WI38 (cell line): Measurements from ENCODE around the gene DUSP8.
"Not testable (repeated sequence)": the region's sequence is repeated elsewhere in the genome, so short reads cannot be mapped to it uniquely, and the experiment has no call there.

Source experiments
- H3K4me3 ChIP-seq: 2 replicates; pipeline ENCODE4 v1.5.1; 2011; ENCODE audit warnings: low read depth, mild to moderate bottlenecking, control low read depth, low read length
- TF ChIP-seq, protein P1 (sequence below): IDR thresholded peaks from 2 replicates; pipeline ENCODE4 v1.5.1; 2012; ENCODE audit warnings: low read depth, mild to moderate bottlenecking, control low read depth, low read length

Gene DUSP8

DNA sequence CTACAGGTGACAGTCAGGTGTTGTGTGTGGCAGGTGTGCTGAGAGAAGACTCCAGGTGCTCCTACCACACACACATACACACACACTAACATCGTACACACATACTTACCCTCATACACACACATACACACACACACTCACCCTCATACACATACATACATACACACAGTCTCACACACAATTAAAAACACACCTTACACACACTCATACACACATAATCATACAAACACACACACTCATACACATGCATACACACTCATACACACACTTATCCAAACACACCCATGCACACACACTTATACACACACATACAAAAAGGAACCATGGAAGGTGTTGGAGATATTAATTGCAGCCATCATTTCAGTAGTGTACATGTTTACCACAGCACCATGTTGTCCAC lies 31.6 kb upstream of the DUSP8 start:
- no peak overlapping the region for H3K4me3 ChIP-seq
- TF ChIP-seq, protein P1, sequence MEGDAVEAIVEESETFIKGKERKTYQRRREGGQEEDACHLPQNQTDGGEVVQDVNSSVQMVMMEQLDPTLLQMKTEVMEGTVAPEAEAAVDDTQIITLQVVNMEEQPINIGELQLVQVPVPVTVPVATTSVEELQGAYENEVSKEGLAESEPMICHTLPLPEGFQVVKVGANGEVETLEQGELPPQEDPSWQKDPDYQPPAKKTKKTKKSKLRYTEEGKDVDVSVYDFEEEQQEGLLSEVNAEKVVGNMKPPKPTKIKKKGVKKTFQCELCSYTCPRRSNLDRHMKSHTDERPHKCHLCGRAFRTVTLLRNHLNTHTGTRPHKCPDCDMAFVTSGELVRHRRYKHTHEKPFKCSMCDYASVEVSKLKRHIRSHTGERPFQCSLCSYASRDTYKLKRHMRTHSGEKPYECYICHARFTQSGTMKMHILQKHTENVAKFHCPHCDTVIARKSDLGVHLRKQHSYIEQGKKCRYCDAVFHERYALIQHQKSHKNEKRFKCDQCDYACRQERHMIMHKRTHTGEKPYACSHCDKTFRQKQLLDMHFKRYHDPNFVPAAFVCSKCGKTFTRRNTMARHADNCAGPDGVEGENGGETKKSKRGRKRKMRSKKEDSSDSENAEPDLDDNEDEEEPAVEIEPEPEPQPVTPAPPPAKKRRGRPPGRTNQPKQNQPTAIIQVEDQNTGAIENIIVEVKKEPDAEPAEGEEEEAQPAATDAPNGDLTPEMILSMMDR: no peak

DNA sequence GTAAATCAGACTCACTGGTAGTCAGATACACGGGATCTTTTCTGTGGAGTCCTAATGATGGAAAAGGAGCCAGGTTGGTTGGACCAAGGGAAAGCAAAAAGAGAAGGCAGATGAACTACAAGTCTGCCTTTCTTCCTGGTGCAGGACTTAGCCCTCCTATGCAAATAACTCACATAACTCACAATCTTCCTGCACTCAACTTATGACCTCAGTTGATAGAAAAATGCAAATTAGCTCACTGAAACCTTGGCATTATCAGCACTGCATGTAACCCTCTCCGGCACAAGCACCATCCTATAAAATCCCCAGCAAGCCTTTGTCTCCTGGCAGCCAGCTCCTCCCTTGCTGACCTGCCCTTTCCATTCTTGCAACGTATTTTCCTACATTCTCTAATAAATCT lies 29.6 kb upstream of the DUSP8 start:
- not testable (repeated sequence) for H3K4me3 ChIP-seq

DNA sequence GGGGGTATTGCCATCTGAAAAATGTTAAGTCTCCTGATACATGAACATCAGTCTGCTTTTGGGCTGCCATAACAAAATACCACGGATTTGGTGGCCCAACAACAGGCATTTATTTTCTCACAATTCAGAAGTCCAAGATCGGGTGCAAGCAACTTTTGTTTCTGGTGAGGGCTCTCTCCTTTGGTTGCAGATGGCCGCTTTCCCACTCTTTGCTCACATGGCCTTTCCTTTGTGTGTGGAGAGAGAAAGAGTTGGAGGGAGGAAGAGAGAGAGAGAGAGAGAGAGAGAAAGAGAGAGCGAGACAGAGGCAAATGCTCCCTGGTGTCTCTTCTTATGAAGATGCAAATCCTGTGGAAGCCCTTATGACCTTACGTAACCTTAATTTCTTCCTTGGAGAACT lies 28.6 kb upstream of the DUSP8 start:
- H3K4me3 ChIP-seq: no peak overlapping the region
- TF ChIP-seq, protein P1: no peak

DNA sequence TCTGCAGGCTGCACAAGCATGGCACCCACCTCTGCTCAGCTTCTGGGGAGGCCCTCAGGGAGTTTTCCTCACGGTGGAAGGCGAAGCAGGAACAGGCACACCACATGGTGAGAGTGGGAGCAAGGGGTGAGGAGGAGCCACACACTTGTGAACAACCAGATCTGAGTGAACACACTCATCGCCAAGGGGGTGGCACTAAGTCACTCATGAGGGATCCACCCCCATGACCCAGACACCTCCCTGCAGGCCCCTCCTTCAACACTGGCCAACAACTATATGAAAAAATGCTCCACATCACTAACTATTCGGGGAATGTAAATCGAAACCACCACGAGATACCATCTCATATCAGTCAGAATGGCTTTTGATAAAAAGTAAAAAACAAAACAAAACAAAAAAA lies 26.7 kb upstream of the DUSP8 start:
- no peak overlapping the region for H3K4me3 ChIP-seq

DNA sequence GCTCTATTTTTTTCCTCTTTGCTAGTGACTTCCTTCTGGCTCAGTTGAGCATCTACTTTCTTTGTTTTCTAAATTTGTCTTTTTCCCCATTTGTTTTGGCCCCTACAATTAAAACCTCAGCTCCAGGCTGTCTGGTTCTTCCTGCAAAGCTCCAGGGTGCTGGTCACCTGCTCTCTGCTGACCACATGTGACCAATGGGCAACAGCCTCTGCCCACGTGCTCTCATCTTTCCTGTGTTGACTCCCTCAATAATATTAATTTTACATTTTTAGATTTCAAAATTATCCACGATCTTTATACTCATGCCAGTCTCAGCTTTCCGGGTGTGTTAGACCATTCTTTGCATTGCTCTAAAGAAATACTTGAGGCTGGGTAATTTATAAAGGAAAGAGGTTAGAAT lies 26.3 kb upstream of the DUSP8 start:
- H3K4me3 ChIP-seq: not testable (repeated sequence)

More for the DNA sequence above, 26.7 kb upstream of the DUSP8 start:
- TF ChIP-seq, protein P1: no peak

DNA sequence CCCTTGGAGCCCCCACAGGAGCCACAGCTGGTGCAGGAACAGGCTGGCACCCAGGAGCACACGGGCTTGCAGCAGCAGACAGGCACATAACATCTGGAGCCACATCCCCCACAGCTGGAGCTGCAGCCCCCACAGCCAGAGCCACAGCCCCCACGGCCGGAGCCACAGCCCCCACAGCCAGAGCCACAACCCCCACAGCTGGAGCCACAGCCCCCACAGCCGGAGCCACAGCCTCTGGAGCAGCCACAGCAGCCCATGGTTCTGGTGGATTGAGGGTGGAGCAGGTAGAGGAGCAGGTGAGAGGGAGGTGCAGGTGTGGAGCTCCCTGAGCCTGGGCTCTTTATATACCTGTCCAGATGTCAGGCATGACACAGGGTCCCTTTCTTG lies 25.9 kb upstream of the DUSP8 start, which contains the start of gene KRTAP5-2:
Gene KRTAP5-2 (minus strand): TSS at position 301 of the 387 bp plus-strand sequence. CDS start 44 bp downstream, at position 257.
- no peak within 1 kb of the TSS for H3K4me3 ChIP-seq
- TF ChIP-seq, protein P1: no peak

DNA sequence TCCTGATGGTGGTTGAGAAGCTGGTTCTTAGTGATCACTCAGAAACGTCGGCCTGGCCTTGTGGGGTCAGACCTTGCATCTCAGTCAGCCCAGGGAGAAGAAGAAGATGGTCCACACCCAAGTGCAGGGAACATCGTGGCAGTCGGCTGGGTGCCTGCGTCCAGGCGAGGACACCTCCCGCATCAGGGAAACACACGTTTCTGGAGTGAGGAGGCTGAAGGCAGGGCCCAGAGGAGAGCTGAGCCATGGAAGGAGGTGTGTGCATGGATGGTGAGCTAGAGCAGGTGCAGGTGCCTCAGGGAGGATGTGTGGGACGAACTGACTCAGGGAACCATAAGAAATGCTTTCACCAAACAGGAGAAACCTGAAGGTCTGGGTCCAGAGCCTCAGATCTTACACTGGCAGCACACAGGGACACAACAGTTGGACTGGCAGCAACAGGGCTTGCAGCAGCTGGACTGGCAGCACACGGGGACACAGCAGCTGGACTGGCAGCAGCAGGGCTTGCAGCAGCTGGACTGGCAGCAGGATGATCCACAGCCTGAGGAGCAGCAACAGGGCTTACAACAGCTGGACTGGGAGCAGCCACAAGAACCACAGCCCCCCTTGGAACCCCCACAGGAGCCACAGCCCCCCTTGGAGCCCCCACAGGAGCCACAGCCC lies 25.4 kb upstream of the DUSP8 start:
- no peak overlapping the region for H3K4me3 ChIP-seq
- TF ChIP-seq, protein P1: no peak

DNA sequence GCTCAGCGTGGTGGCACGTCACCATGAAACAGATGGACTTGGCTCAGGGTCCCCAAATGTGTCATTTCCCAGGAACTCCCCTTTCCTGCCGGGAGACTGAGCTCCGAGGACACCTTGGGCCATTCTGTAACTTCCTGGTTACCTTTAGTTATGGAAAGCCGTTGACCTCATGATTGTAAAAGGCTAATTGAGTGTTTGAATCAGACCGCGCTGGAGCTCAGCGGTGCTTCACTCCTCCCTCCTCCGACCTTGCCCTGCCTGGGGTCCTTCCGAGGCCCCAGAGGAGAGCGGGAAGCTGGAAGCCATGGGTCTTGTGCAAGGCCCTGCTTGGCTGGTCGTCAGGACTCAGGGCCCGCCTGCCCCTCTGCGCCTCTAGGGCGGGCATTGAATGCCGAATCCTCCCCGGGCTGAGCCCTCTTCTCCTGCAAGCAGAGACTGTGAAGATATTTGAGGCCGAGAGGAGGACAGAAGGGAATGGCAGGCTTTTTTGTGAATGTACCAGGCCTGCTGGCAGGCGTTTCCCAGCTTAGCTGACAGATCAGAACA lies 24.6 kb upstream of the DUSP8 start:
- H3K4me3 ChIP-seq: not testable (repeated sequence)

DNA sequence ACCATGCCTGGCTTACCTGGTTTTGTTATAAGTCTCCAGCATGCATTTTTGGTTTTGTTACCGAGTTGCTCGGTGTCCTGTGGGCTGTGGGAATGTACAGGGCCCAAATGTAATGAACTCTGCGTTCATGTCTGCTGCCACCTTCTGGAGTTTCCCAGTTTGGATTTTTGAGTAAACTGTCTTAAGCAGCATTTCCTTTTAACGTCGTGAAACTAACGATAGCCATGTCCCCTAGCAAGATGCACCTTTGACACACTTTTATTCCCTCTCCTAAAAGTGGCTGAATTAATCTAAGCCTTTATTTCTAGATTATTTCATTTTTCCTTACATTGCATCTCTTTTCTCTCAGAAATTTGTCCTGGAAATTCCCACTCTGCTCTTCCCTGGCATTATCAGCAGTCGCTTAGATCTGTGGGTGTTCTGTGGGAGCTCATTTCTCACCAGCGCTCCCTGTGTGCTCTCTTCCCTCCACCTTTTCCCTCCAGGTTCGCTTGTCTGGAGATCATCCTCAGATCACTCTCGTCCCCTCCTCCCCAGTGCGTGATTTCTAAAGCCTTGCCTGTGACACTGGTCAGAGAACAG lies 24.0 kb upstream of the DUSP8 start:
- H3K4me3 ChIP-seq: not testable (repeated sequence)
